Measurements from ENCODE around the gene P2RX3.
"Not testable (repeated sequence)": the region's sequence is repeated elsewhere in the genome, so short reads cannot be mapped to it uniquely, and the experiment has no call there.

The P2RX3 gene

DNA sequence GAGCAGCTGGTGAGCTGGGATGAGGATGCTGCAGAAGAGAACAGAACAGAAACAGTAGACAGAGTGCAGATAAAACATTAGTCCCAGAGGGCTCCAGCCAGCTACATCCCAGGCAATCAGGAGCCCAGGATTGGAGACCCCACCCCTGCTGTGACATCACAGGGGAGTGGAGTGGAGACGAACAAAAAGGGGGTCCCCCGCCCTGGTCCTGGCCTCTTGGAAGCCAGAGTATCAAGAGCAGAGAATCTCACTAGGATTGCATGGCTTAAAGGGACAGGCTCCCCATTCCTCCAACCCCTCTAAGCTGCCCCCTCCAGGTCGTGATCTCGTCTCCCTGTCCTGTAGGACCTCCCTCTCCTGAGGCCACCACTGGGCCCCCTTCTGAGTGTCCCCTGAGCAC, at the start of gene P2RX3:
Gene P2RX3, plus strand, starts transcription at position 211 of the 400 bp plus-strand sequence. CDS start 199 bp downstream, outside the sequence.
- DNase-seq, result no peak
- intact Hi-C loops (cut with DNase I), result loop anchor here (5.0 kb wide), 2 partner anchors 194 to 309 kb away; partner anchors contain the start of genes TIMM10 and YPEL4

DNA sequence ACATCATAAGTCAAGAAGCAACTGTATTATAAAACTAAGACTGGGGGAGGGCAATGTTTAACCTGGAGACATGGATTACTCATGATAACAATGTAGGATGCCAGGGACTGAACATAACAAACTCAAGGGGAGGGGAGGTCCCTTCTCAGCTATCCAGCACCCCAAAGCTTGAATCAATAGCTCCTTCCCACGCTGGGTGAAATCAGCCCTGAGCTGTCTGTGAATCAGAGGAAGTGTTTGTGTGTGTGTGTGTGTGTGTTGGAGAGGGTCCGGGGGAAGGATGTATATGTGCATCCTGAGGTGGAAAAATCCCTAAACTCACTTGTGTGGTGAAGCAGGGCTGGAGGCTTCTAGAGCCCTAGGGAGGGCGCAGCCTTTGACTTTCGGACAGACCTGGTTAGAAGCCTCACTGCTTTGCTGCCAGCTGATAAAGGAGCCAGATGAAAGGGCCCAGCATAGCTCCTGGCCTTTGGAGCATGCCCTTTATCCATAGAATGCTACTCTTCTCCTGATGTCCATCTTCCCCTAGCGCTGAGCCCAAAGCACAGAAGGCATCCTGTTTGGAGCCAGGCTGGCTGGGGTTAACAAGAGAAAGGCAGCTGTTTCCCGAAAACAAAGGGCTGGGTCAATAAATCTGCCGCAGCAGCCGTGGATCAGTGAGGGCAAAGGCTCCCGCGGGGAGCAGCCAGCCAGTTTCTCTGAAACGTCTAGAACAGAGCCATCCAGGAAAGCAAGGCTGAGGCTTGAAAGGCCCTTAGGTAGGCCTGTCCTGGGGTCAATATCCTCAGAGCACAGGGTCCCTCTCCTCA, 49.2 kb upstream of the P2RX3 start:
- no peak for DNase-seq
- intact Hi-C loops (cut with DNase I), result no loop called here

DNA sequence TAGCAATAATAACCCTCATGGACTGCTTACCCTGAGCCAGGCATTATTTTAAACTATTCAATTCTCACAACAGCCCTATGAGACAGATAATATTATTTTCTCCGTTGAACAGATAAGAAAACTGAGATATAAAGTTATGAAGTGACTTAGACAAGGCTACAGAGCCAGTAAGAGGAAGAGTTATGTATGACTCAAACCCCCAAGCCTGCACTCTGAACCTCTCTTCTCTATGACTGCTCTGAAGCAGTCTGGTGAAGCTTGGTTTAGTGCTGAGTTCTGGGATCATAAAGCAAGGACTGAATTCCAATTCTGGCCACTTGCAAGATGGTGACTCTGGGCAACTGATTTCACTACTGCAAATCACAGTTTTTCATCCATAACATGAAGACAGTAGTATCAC, 47.9 kb upstream of the P2RX3 start:
- intact Hi-C loops (cut with DNase I), result no loop called here
- no peak for DNase-seq

DNA sequence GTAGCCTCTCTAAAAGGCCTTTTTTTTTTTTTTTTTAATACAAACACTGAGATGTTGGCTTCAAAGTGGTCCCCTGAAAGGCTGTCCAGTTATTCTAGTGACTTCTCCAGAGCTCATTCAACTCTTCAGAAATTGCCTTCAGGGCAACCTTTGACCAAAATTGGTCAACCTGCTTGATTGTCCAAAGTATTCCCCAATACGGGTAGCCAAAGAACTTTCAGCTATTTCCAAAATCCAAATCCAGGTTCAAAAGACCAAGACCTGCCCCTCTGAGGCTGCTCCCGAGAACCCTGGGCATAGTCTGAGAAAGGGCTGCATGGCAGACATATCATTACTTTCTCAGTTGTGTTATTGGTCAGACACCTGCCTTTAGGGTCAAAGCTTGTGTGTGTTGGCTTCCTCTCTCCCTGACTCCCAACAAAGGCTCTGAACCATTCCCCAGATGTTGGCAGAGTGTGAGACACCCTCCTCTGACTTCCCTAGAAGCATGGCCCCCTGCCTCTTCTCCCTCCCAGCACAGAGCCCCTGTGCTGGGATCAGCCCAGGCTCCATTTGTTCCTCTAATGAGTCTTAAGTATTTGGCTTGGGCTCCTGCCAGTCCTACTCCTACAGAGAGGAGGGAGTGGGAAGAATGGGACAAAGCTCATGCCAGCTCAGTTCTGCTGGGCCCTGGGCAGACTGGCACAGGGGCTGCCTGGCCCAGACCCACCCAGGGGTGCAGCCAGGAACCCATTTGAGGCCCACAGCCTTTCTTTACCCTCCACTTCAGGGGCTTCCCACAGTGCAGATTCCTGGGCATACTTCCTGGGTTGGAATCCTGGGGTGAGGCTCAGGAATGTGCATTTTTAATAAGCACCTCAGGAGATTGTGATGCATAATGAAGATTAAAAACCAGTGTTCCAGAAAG, 43.7 kb upstream of the P2RX3 start:
- DNase-seq, result peak in 6 of 42 donors; percentile 27 to 54 (median 31)
- intact Hi-C loops (cut with DNase I), result no loop called here

DNA sequence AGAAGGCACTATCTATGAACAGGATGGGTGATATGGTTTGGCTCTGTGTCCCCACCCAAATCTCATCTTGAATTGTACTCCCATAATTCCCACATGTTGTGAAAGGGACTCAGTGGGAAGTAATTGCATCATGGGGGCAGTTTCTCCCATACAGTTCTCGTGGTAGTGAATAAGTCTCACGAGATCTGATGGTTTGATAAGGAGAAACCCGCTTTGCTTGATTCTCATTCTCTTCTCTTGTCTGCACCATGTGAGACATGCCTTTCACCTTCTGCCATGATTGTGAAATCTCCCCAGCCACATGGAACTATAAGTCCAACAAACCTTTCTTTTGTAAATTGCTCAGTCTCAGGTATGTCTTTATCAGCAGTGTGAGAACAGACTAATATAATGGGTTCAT, 41.9 kb upstream of the P2RX3 start:
- DNase-seq; intact Hi-C loops (cut with DNase I): not testable (repeated sequence)

DNA sequence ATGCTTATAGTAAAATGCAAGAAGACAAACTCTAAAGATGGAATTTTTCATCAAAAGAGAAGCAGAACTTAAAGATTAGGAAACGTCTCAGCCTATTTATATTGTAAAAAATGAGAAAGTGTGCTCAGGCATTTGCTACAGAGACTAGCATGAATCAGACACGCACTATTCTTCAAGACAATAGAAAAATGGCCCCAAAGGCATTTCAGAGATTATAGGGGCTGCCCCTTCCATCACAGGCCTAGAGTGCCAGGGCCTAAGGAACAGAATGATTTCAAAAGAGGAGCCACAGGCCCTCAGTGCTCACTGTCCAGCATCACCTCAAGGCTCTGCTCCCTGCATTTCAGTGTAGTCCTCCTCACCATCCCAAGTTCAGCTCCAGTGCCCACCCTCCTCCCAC, 40.9 kb upstream of the P2RX3 start:
- intact Hi-C loops (cut with DNase I), result no loop called here
- no peak for DNase-seq

DNA sequence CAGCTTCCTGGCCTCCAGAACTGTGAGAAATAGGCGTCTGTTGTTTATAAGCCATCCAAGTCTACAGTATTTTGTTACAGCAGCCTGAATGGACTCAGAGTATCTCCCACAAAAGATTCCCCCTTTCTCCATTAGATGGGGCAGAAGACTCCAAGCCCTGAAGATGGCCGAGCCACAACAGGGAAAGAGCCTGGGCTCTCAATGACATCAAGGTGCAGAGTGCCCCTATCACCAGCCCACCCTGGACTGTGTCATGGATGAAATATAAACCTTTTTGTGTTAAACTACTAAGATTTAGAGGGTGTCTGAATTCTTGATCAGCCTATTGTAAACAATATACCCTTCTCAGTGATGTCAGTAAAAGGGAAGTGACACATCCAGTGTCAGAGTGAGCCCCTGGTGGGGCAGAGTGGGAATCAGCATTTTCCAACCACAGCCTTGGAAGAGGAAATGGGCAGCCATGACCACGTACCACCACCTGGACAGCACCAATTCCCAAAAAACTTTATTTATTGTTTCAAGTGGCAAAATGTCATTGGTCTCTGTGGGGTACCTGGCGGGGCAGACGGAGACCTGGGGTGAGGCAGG, 38.9 kb upstream of the P2RX3 start:
- intact Hi-C loops (cut with DNase I), result no loop called here
- DNase-seq, result no peak

DNA sequence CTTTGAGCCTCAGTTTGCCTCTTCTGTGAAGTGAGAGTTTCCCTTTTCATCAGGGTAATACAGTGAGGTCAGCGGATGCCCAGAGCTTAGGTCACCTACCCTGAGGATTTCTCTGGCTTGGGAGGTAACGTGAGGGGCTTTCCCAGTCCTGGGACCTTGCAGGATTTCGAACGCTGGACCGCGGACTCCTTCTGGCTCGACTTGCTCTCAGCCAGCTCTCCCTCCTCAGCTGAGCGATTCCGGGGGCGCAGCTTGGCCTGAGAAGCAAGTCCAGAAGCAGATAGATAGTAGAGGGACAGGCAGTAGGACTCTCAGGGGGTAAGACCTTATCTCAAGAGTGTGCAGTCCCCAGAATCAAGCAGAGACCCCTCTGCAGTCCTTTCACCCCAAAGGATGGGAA, 37.4 kb upstream of the P2RX3 start:
- intact Hi-C loops (cut with DNase I), result no loop called here
- no peak for DNase-seq

DNA sequence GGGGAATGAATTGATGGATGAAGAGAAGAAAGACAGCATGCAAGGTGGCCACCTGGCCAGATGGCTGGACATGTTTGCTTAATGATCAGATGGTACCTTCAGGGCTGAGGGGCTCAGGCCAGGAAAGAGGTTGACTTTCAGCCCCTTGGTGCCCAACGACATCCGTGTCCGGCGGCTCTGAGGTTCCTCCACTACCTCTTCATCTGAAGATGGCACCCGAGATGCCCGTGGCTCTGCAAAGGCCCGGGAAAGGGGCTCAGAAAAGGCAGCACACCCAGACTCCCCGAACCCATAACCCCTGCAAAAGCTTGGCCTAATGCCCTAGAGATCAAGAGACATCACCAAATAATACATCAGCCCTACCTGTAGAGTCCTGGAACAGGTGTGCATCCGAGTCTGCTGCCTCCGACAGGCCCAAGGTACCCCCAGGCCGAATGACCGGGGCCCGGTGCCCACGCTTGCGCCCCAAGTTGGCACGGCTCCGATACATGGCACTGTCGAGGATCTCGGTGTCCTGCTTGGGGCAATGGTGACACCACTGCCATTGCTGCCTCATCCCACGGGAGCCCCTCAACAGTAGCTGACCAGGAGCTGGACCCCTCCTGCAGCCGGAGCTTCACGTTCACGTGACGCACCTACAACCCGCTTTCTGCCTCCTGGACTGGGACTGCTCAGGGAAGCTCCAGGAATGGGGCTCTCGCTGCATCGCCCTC, 36.3 kb upstream of the P2RX3 start:
- intact Hi-C loops (cut with DNase I), result no loop called here
- no peak for DNase-seq

DNA sequence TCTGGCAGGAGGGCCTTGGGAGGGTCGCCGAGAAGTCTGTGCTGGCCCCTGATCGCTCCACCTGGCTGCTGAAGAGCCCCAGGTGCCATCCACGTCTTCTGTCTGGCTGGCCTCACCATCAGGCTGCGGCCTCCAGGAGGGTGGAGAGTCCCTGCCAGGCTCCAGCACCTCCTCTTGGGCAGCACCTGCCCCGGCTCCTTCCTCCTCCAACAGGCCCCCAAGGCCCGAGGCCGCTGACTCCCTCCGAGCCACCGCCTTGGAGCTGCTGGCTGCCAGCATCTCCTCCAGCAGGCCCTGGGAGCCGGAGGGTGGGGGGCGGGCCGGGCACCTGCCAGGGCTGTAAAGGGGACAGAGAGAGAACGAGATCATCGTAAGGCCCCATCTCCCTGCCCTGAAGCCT, 35.7 kb upstream of the P2RX3 start:
- DNase-seq, result no peak
- intact Hi-C loops (cut with DNase I), result no loop called here

DNA sequence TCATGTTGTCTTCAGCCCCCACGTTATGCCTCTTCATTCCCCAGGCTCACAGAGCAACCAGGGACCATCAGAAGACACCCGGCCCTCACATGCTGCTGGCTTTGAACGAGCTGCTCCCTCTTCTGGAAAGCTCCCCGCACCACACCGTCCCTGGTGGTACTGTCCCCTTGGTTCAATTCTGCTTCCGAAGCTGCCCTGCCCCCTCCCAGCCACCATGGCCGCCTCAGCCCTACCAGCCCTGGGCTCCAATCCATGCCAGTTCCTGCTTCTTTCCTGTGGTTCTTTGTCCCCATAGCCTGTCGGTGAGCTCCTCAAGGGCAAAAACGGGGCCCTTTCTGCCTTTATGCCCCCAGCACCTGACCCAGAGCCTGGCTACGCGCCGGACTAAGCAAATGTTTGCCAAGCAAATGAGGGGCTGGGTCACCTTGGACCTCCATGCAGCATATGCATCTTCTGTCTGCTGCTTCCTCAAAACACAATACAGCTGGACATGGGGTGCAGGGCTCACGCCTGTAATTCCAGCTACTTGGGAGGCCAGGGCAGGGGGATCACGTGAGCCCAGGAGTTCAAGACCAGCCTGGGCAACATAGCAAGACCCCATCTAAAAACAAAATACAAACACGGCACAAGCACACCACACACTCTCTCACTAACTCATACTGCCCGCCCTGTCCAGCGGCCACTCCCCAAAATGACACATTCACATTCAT, 34.7 kb upstream of the P2RX3 start:
- no peak for DNase-seq
- intact Hi-C loops (cut with DNase I), result no loop called here

DNA sequence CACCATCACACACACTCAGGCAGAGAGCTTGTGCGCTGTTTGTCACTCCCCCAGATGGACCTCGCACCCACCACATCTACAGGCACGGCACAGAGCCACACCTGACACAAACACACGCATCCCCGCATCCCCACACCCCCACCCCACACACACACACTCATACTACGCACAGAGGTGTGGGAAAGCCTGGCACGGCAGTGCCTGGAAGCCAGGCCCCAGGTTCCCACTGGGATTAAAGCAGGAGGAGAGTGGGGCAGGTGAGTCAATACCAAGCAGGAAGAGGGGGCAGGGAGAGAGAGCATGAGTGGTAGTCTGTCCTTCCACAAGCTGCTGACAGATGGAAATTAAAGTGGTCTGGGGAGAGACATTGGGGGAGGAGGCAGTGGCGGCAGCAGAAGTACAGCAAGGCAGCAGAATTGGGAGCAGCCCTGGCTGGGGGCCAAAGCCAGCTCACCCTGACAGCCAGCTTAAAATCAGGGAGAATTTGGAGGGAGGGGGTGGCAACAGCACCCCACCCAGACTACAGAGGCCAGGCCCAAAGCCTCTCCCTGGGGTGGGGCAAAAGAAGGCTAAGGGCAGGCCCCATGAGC, 34.1 kb upstream of the P2RX3 start:
- intact Hi-C loops (cut with DNase I), result no loop called here
- peak in 16 of 42 donors; percentile 21 to 66 (median 35) for DNase-seq

DNA sequence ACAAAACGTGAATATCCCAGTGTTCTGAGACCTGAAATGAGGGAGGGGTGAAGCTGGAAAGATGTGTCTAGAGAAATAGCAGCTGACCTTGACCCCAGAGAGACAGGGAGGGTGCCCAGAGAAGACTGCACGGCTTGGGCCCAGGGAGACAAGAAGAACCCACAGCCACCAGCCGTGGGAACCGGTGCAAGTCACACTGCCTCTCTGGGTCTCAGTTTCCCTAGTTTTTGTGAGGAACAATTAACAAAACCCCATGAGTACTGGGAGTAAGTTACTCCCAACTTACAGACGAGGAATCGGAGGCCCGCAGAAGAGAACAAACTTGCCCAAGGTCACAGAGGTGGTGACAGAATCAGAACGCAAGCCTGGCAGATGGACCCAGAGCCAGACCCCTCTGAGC, 32.6 kb upstream of the P2RX3 start:
- no peak for DNase-seq
- intact Hi-C loops (cut with DNase I), result no loop called here

DNA sequence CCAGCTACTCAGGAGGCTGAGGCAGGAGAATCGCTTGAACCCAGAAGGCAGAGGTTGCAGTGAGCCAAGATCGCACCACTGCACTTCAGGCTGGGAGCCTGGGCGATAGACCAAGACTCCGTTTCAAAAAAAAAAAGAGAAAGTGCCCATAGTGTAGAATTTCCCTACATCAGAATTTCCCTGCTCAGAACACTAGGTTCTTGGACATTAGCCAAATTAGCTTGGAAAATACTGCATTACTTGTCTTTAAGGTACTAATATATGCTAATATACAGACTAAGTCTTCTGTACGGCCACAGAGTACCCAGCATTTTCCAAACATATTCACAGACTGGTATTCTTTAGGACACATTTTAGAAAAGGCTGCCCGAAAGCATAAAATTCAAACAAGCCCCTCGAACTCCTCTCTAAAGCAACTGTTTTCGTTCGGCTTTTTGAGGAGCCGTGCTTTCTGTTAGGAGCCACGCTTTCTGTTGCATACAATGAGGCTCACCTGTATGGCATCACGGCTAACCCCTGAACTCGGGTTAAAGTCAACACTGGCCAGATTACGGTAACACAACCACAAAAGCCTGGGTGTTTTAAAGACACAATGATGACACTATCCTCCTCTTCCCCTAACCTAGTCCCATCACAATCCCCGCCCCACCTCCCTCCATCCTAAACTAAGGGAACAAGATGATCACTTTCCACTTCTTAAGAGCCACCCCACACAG, 31.8 kb upstream of the P2RX3 start:
- intact Hi-C loops (cut with DNase I), result no loop called here
- DNase-seq, result no peak

DNA sequence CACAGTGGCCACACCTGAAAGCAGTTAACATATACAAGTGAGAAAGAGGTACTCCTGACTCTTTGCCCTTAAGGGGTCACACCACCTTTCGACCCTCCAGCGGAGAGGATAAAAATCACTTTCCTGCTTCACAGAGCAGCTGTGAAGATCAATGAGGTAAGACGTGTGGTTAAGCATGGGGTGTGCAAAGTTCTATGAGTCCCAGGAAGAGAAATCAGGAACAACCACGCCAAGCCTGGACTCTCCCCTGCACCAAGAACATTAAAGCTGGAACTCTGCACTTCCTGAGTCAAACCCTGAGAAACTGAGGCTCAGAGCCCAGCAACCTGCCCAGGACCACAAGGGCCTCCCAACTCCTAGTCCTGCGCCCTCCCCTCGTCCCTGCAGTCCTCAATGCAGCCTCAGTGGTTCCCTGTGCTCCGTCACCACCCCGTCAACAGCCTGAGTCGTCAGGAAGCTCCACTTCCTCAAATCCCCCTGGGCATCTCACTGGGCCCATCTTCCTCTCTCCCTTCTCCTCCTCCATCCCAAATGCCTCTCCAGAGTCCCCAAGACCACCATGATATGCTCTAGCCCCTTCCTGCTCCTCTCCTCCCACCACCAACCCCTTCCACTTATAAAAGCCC, 31.1 kb upstream of the P2RX3 start:
- intact Hi-C loops (cut with DNase I), result no loop called here
- DNase-seq, result no peak

DNA sequence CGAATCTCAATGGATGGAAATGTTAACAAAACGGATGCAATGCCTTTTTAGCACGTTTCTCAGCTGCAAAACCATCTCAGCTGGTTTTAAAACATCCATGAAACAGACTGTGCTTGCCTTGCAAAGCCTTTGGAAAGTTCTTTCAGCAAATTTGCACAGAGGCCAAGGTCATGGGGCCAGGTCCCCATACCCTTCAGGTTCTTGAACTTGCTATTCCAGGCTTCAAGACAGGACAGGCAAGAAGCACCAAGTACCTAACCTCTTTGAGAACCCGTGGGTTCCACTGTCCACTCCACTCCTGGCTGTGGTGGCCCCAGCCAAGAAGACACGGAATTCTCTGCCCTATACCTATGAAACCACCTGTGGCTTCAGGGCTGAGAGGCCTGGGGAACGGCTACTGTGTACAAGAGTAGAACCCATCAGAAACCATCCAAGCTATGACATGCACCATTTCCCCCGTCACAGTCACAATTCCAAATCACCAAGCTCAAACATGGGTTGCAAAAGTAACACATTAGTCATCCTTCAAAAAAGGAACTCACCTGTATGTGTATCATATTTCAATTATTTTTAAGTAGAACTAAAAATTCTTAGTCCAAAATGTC, 30.4 kb upstream of the P2RX3 start:
- DNase-seq, result no peak
- intact Hi-C loops (cut with DNase I), result no loop called here

Data from head of caudate nucleus (tissue), 42 donors.